ENCODE data around the gene USP46.
A peak's percentile ranks its signal among the peaks of the same experiment; 100 is the strongest.

The USP46 gene

GRCh38 chr4:52640808-52641565, 18.1 kb downstream of the USP46 start:
- no peak for DNase-seq (ENCODE audit: low read depth)
- no peak for TF ChIP-seq CTCF (IDR thresholded peaks at IDR 0.05; ENCODE audit: insufficient read depth, low read depth, low read length, missing control alignments)
- no peak overlapping the region for H3K4me3 ChIP-seq (ENCODE audit: low read depth, low read length)

GRCh38 chr4:52638717-52639116, 20.4 kb downstream of the USP46 start:
- H3K4me3 ChIP-seq (ENCODE audit: low read depth, low read length), result no peak overlapping the region
- no peak for TF ChIP-seq CTCF (IDR thresholded peaks at IDR 0.05; ENCODE audit: insufficient read depth, low read depth, low read length, missing control alignments)
- peak; percentile 51 for DNase-seq (ENCODE audit: low read depth)

- no peak for TF ChIP-seq CTCF (IDR thresholded peaks at IDR 0.05; ENCODE audit: insufficient read depth, low read depth, low read length, missing control alignments)
- H3K4me3 ChIP-seq (ENCODE audit: low read depth, low read length), result no peak overlapping the region
- no peak for DNase-seq (ENCODE audit: low read depth)
These were observed 22.0 kb downstream of the USP46 start for GRCh38 chr4:52637116-52637515.

- no peak for TF ChIP-seq CTCF (IDR thresholded peaks at IDR 0.05; ENCODE audit: insufficient read depth, low read depth, low read length, missing control alignments)
- H3K4me3 ChIP-seq (ENCODE audit: low read depth, low read length), result no peak overlapping the region
These were observed 23.5 kb downstream of the USP46 start for GRCh38 chr4:52635560-52635959.

GRCh38 chr4:52635130-52635529, 24.0 kb downstream of the USP46 start:
- no peak for DNase-seq (ENCODE audit: low read depth)
- TF ChIP-seq CTCF (IDR thresholded peaks at IDR 0.05; ENCODE audit: insufficient read depth, low read depth, low read length, missing control alignments), result no peak
- H3K4me3 ChIP-seq (ENCODE audit: low read depth, low read length), result no peak overlapping the region

More at GRCh38 chr4:52635560-52635959, 23.5 kb downstream of the USP46 start:
- DNase-seq (ENCODE audit: low read depth), result no peak

- H3K4me3 ChIP-seq (ENCODE audit: low read depth, low read length), result no peak overlapping the region
- no peak for TF ChIP-seq CTCF (IDR thresholded peaks at IDR 0.05; ENCODE audit: insufficient read depth, low read depth, low read length, missing control alignments)
- no peak for DNase-seq (ENCODE audit: low read depth)
These were observed 25.3 kb downstream of the USP46 start for GRCh38 chr4:52633846-52634245.

GRCh38 chr4:52628974-52629373, 30.1 kb downstream of the USP46 start:
- H3K4me3 ChIP-seq (ENCODE audit: low read depth, low read length), result no peak overlapping the region
- TF ChIP-seq CTCF (IDR thresholded peaks at IDR 0.05; ENCODE audit: insufficient read depth, low read depth, low read length, missing control alignments), result no peak
- DNase-seq (ENCODE audit: low read depth), result no peak

All from GM12865 (cell line).